Muscle of leg (tissue), 11 donors: ENCODE measurements around the gene SGTA. TPM values are rescaled to one million over a fixed set of nuclear protein-coding genes. Genes with fewer than 3 reads are reported as not detected.

Source experiments
- DNase-seq: peaks from one replicate; pipeline ENCODE4 v3.0.0; 2013
- H3K27ac ChIP-seq: one replicate; pipeline ENCODE4 v1.5.1; 2013; ENCODE audit warnings: mild to moderate bottlenecking, low read length, control low read depth
- H3K27me3 ChIP-seq: one replicate; pipeline ENCODE4 v1.6.1; 2013; ENCODE audit warnings: low read length; ENCODE audit not compliant: control insufficient read depth, insufficient read depth
- H3K36me3 ChIP-seq: one replicate; pipeline ENCODE4 v1.6.1; 2013; ENCODE audit warnings: low read length; ENCODE audit not compliant: control insufficient read depth, insufficient read depth
- H3K4me1 ChIP-seq: one replicate; pipeline ENCODE4 v1.6.1; 2013; ENCODE audit warnings: low read length; ENCODE audit not compliant: control insufficient read depth, insufficient read depth
- H3K4me3 ChIP-seq: one replicate; pipeline ENCODE4 v1.5.1; 2013; ENCODE audit warnings: low read length, control low read depth
- H3K9me3 ChIP-seq: replicated peaks from 2 replicates; pipeline ENCODE4 v1.6.1; 2013; ENCODE audit warnings: low read depth, low read length; ENCODE audit not compliant: control insufficient read depth
- WGBS: methylation state at CpG from one replicate; pipeline ENCODE4 v1.1.5; 2013; ENCODE audit warnings: missing lambda C conversion rate; ENCODE audit not compliant: insufficient coverage; 5-methylcytosine and 5-hydroxymethylcytosine counted together
- polyA plus RNA-seq, 8 donors: library from polyadenylated mRNA; unstranded; fragments of 120-200 nt; gene quantifications; one replicate each; pipeline versions ENCODE4 v1.2.1 to v1.2.3, GENCODE V29; 2013; ENCODE audit warnings: inconsistent platforms in 1 of 8, low replicate concordance in 1 of 8; ENCODE audit not compliant: insufficient read length in 8 of 8, insufficient read depth in 1 of 8
- total RNA-seq: library from RNA; stranded (reverse); fragments of 120-200 nt; gene quantifications from one replicate; pipeline ENCODE4 v1.2.4, GENCODE V29; 2013

The SGTA gene
- total and polyA plus RNA-seq, 9 donors: 39.9 to 95.8 (median 80.1) TPM

DNA sequence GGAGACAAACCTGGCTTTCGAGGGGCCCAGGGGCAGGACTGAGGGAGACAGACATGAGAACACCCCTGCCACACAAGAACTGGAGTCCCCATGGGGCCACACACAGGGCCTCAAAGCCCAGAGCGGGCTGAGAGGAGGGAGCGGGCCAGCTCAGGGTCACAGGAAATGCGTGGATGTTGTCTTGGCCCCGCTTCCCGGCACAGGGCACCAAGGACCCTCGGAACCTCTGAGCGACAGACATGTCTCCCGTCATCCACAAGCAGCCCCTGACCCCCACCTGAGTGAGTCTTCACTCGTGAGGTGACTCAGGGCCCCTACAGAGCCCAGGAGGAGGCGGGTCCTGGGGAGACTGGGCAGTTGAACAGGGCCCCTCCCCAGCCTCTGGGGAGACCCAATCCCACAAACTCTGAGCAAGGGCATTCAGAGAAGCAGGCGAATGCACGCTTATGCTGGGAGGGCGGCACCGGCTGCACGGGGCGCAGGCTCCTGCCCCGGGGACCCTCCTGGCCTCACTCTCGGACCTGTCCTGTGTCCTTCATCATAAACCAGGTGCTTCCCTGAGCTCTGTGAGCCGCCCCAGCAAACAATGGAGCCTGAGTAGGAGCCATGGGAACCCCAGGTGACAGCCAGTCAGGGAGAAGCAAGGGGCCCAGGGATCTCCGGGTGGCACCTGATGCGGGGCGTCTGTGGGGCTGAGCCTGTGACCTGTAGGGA lies 20.1 kb downstream of the SGTA start:
- no peak for DNase-seq
- Histone ChIP-seq H3K27me3 (no peaks in the 10 kb centered on the region), H3K4me1 (no peaks in the 10 kb centered on the region), H3K36me3 (peaks cover 83% of the 10 kb centered on the region), H3K4me3 (no peak overlapping the region), H3K27ac (no peak overlapping the region), H3K9me3 (no peaks in the 10 kb centered on the region)
- WGBS: 89% methylated on average over 22 of the region's 23 CpGs

DNA sequence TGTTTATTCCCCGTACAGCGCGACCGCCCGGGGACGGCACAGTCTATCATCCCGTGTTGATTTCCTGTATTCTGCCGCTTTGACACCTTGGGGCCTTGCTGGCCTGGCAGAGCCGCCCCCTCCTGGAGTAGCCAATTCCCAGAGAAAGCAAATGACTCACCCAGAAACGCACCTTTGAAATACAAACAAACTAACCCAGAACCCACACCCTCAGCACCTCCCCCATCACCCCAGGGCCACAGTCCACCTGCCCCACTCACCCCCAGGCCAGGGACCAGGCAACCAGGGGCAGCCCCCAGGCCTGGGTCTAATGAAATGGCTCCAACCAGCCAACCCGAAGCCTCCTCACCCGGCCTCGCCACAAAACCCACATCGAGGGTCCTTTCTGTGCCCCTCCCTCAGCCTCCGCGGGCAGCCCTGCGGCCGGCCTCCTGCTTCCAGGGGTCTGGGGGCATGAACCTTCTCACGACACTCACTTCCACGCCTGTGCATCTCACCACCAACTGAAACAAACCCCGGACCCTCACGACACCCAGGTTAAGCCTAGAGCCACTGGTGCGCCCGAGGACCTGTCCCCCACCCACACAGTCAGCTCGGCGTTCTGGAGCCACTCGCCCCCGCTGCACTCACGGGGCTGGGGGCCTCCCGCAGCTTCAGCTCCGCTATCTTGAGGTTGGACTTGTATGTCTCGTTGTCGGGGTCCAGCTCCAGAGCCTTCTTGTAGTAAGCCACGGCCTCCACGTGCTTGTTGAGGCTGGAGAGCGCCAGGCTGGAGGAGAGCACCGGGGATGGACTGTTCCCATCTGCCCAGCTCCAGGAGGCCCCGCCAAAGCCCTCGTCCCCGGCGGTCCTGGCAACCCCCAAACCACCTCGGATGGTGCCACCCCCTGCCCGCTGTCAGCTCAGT lies 20.9 kb downstream of the SGTA start:
- DNase-seq: no peak
- Histone ChIP-seq H3K4me1 (no peaks in the 10 kb centered on the region), H3K9me3 (no peaks in the 10 kb centered on the region), H3K27me3 (no peaks in the 10 kb centered on the region), H3K36me3 (peaks cover 84% of the 10 kb centered on the region), H3K4me3 (no peak overlapping the region), H3K27ac (no peak overlapping the region)
- 87% methylated on average over 43 of the region's 43 CpGs for WGBS

DNA sequence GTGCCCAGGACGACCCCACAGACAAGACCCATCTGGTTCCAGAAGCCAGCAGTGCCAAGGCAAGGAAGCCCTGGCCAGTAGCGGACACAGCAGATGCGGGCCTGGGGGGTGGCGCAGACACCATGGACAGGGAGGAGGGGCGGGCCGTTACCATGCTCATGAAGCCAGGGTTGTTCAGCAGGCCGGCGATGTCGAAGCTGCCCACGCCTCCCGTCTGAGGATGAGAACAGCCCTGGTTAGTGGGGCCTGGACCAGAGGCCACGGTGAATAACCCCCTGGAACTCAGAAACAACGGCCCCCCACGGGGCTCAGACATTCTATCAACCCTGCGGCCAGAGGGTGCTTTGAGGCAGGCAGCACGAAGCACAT lies 21.8 kb downstream of the SGTA start:
- Histone ChIP-seq H3K9me3 (no peaks in the 10 kb centered on the region), H3K27ac (no peak overlapping the region), H3K4me1 (no peaks in the 10 kb centered on the region), H3K27me3 (no peaks in the 10 kb centered on the region), H3K36me3 (peaks cover 84% of the 10 kb centered on the region), H3K4me3 (no peak overlapping the region)
- WGBS: 82% methylated on average over 11 of the region's 16 CpGs
- no peak for DNase-seq

DNA sequence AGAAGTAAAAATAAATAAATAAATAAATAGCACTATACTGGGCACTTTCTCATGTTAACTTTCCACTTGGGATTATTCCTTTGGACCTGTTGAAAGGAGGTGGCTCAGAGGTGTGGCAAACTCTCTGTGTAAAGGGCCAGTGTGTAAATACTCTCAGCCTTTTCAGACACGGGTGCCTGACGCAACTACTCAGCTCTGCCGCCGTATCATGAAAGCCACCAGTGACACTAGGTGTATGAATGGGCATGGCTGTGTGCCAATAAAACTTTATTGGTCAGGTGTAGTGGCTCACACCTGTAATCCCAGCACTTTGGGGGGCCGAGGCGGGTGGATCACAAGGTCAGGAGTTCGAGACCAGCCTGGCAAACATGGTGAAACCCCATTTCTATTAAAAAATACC lies 23.1 kb downstream of the SGTA start:
- H3K27ac ChIP-seq: no peak overlapping the region
- H3K27me3 ChIP-seq: no peaks in the 10 kb centered on the region
- H3K36me3 ChIP-seq: peaks cover 83% of the 10 kb centered on the region
- WGBS: 92% methylated on average over 7 of the region's 7 CpGs
- no peaks in the 10 kb centered on the region for H3K9me3 ChIP-seq
- no peak overlapping the region for H3K4me3 ChIP-seq
- DNase-seq: no peak
- H3K4me1 ChIP-seq: no peaks in the 10 kb centered on the region

DNA sequence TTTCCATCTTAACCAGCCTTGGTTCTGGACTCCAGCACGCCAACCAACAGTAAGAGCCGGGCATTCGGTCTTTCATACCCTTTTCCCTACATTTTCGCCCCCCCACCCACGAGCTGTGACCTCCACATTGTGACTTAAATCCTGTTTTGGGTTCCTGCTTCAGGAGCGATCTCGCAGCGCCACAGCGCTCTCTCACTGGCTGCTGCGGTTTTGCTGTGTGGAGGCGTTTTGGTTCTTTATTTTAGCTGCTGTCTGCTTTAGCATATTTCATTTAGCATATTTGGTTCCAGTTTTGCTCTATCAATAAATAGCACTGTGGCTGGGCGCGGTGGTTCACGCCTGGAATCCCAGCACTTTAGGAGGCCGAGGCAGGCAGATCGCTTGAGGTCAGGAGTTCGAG lies 23.7 kb downstream of the SGTA start:
- H3K36me3 ChIP-seq: peaks cover 83% of the 10 kb centered on the region
- WGBS: 87% methylated on average over 10 of the region's 17 CpGs
- no peak overlapping the region for H3K4me3 ChIP-seq
- no peak overlapping the region for H3K27ac ChIP-seq
- DNase-seq: no peak
- no peaks in the 10 kb centered on the region for H3K27me3 ChIP-seq
- H3K9me3 ChIP-seq: no peaks in the 10 kb centered on the region
- no peaks in the 10 kb centered on the region for H3K4me1 ChIP-seq

DNA sequence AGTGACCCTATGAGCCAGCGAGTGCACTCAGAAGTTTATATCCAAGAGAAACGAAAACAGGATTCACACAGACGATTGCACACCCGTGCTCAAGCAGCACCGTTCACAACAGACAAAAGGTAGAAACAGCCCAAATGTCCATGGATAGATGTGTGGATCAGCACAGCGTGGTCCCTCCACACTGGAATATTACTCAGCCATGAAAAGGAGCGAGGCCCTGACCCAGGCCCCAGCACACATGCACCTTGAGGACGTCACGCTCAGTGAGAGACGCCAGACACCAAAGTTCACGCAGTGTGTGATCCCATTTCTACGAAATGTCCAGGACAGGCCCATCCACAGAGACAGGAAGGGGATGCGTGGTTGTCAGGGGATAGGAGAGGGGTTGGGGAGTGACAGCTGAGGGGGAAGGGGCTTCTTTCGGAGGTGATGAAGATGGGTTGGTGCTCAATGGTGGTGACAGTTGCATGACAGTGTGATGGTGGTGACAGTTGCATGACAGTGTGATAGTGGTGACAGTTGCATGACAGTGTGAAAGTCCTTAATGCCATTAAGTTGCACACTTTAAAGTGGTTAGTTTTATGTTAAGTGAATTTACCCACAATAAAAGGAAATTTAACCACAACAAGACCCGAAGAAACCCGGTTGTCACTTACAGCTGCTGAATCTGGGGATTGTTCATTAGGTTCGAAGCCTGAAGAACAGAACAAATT lies 24.3 kb downstream of the SGTA start:
- WGBS: 87% methylated on average over 17 of the region's 17 CpGs
- Histone ChIP-seq H3K4me1 (no peaks in the 10 kb centered on the region), H3K9me3 (no peaks in the 10 kb centered on the region), H3K36me3 (peaks cover 83% of the 10 kb centered on the region), H3K27ac (no peak overlapping the region), H3K27me3 (no peaks in the 10 kb centered on the region), H3K4me3 (no peak overlapping the region)
- DNase-seq: no peak

DNA sequence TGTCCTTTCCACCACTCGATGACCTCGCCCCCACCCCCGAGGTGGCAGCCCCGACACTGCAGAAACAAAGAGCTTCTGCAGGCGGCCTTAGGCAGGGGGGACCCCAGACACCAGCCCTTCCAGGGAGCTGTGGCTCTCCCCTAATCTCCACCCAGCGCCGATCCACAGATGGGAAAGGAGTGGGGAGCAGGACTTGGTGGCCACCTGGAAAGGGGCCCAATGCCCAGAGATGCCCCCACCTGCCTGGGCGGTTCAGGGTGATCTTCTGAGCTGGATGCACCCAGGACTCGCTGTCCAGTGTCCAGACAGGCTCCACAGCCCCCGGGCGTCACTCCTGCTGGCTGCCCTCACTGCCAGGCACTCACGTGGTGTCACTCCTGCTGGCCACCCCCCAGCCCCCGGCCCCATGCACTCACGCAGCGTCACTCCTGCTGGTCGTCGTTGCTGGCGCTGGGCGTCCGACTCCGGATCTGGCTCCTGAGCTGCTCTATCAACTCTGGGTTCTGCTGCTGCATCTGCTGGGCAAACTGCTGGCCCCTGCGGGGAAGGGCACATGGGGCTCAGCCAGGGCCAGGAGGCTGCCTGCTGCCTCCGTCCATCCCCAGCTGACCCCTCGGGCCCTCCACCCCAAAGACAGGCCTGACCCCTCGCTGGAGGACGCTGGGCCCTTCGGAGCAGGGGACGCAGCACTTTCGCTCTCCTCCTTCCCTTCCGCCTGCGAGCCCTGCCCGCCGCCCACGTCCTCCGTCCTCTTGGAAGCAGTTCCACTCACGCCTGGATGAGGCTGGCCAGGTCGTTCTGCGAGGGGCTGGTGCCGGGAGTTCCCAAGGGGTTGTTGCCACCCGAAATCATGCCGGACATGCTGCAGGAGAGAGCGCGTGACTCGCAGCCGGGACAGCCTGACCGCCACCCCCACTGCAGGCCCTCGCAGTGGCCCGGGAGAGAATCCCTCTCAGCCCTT lies 25.9 kb downstream of the SGTA start:
- Histone ChIP-seq H3K27ac (no peak overlapping the region), H3K4me1 (no peaks in the 10 kb centered on the region), H3K27me3 (no peaks in the 10 kb centered on the region), H3K36me3 (peaks cover 73% of the 10 kb centered on the region), H3K9me3 (no peaks in the 10 kb centered on the region), H3K4me3 (no peak overlapping the region)
- no peak for DNase-seq
- 90% methylated on average over 39 of the region's 48 CpGs for WGBS

DNA sequence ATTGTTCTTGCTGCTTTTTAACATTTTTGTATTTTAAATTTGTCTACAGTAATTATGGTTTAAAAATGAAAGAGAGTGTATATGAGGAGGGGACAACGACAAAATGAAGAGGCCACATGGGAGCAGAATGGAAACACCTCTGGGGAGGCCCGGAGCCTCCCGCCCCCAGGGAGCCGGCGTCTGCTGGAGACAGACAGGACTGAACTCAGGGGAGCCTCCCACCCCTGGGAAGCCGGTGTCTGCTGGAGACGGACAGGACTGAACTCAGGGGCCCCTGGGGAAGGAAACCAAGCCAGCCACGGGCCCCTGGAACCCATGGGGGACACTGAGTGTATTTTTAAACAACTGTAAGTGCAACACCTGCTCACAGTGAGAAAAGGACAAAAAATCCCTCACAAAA lies 26.6 kb downstream of the SGTA start:
- 79% methylated on average over 5 of the region's 8 CpGs for WGBS
- no peaks in the 10 kb centered on the region for H3K4me1 ChIP-seq
- no peak overlapping the region for H3K4me3 ChIP-seq
- no peaks in the 10 kb centered on the region for H3K9me3 ChIP-seq
- no peaks in the 10 kb centered on the region for H3K27me3 ChIP-seq
- H3K27ac ChIP-seq: no peak overlapping the region
- peaks cover 67% of the 10 kb centered on the region for H3K36me3 ChIP-seq
- no peak for DNase-seq

DNA sequence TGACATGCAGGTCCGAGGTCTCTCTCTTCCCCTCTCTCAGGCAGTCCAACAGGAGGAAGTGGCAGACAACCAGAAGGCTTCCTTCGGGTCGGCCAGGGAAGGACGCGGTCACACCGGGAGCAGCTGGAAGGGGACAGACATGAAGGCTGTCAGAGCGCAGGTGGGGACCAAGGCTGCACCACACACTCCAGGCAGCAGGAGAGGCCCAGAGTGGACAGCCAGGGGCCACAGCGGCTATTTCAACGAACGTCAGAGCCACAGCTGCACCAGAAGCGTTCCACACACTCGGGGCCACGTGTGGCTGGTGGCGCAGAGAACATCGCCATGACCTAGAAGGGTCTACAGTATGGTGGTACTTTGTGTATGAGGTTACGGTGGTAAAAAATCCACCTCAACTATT lies 27.3 kb downstream of the SGTA start:
- 90% methylated on average over 9 of the region's 16 CpGs for WGBS

More for the DNA sequence above, 27.3 kb downstream of the SGTA start:
- H3K27ac ChIP-seq: no peak overlapping the region
- H3K4me1 ChIP-seq: no peaks in the 10 kb centered on the region
- no peak for DNase-seq
- peaks cover 60% of the 10 kb centered on the region for H3K36me3 ChIP-seq
- H3K9me3 ChIP-seq: no peaks in the 10 kb centered on the region
- H3K27me3 ChIP-seq: no peaks in the 10 kb centered on the region
- H3K4me3 ChIP-seq: no peak overlapping the region
